WTC11 (cell line): Measurements from ENCODE around the gene IL5. TPM values are rescaled to one million over a fixed set of nuclear protein-coding genes. Genes with fewer than 3 reads are reported as not detected.

Experiments
- ATAC-seq: fragments of 200-7000 bp; cut with Tn5 transposase; 2 replicates; pipeline ENCODE4 v1.10.0; 2021; ENCODE audit warnings: mild to moderate bottlenecking, moderate library complexity
- CTCF ChIA-PET: fragments of 300-600 bp; sonication (Branson Sonifier 250); formaldehyde crosslinking; loops from one replicate; lab custom pipeline; 2021; ENCODE audit warnings: antibody characterized with exemption; lab: Charles Lee
- POLR2A ChIA-PET: fragments of 350-600 bp; sonication (Branson Sonifier 250); formaldehyde crosslinking; loops from one replicate; lab custom pipeline; 2021; ENCODE audit warnings: antibody characterized with exemption; lab: Charles Lee
- DNase-seq: peaks from one replicate; pipeline ENCODE4 v3.0.0; 2021; ENCODE audit warnings: low spot score
- H3K27ac Mint-ChIP-seq: 2 replicates; pipeline ENCODE4 v1.8.0; 2021; ENCODE audit warnings: mixed read lengths
- H3K27me3 Mint-ChIP-seq: 2 replicates; pipeline ENCODE4 v1.8.0; 2021; ENCODE audit warnings: low read depth, mild to moderate bottlenecking, moderate library complexity, mixed read lengths
- H3K36me3 Mint-ChIP-seq: 2 replicates; pipeline ENCODE4 v1.8.0; 2021; ENCODE audit warnings: mixed read lengths
- H3K4me1 Mint-ChIP-seq: 2 replicates; pipeline ENCODE4 v1.8.0; 2022; ENCODE audit warnings: mixed read lengths
- H3K4me3 Mint-ChIP-seq: 2 replicates; pipeline ENCODE4 v1.8.0; 2021; ENCODE audit warnings: mild to moderate bottlenecking, moderate library complexity, mixed read lengths
- H3K9me3 Mint-ChIP-seq: 2 replicates; pipeline ENCODE4 v1.8.0; 2021; ENCODE audit warnings: mixed read lengths
- CTCF ChIP-seq: fragments of 200-600 bp; IDR thresholded peaks from 2 replicates; pipeline ENCODE4 v1.8.0; 2022; ENCODE audit warnings: antibody characterized with exemption
- GABPB1 ChIP-seq: sonication (generic); formaldehyde crosslinking; IDR thresholded peaks from 2 replicates; pipeline ENCODE4 v1.8.1; 2023; ENCODE audit warnings: mild to moderate bottlenecking, missing genetic modification reagents
- HMGXB4 ChIP-seq: sonication (generic); formaldehyde crosslinking; IDR thresholded peaks from 2 replicates; pipeline ENCODE4 v1.8.1; 2023; ENCODE audit warnings: mild to moderate bottlenecking, moderate library complexity, missing genetic modification reagents
- JAZF1 ChIP-seq: fragments of 250-450 bp; sonication (Bioruptor Pico); IDR thresholded peaks from 2 replicates; pipeline ENCODE4 v1.9.0; 2021; ENCODE audit warnings: moderate library complexity, mild to moderate bottlenecking, inconsistent platforms
- MYBL2 ChIP-seq: sonication (generic); formaldehyde crosslinking; IDR thresholded peaks from 2 replicates; pipeline ENCODE4 v1.8.1; 2023; ENCODE audit warnings: mild to moderate bottlenecking, moderate library complexity, missing genetic modification reagents
- NR2C2 ChIP-seq: sonication (generic); formaldehyde crosslinking; IDR thresholded peaks from 2 replicates; pipeline ENCODE4 v1.8.0; 2022; ENCODE audit warnings: mild to moderate bottlenecking, missing genetic modification reagents
- PRDM15 ChIP-seq: sonication (generic); formaldehyde crosslinking; IDR thresholded peaks from 2 replicates; pipeline ENCODE4 v1.8.0; 2022; ENCODE audit warnings: missing genetic modification reagents
- RELA ChIP-seq: sonication (generic); formaldehyde crosslinking; IDR thresholded peaks from 2 replicates; pipeline ENCODE4 v1.8.1; 2022; ENCODE audit warnings: missing genetic modification reagents, mild to moderate bottlenecking, borderline replicate concordance
- TP53 ChIP-seq: sonication (generic); formaldehyde crosslinking; IDR thresholded peaks from 2 replicates; pipeline ENCODE4 v1.8.1; 2023; ENCODE audit warnings: mild to moderate bottlenecking, missing genetic modification reagents
- ZNF219 ChIP-seq: sonication (generic); formaldehyde crosslinking; IDR thresholded peaks from 2 replicates; pipeline ENCODE4 v1.8.0; 2023; ENCODE audit warnings: missing genetic modification reagents, mild to moderate bottlenecking, borderline replicate concordance
- ZNF423 ChIP-seq: fragments of 250-450 bp; sonication (Bioruptor Pico); IDR thresholded peaks from 2 replicates; pipeline ENCODE4 v2.1.2; 2022; ENCODE audit warnings: mild to moderate bottlenecking, moderate library complexity
- total RNA-seq: library from RNA; stranded (reverse); gene quantifications from 3 replicates; pipeline ENCODE4 v1.2.3, GENCODE V29; 2021
- TF ChIP-seq, protein P1 (sequence below): sonication (generic); formaldehyde crosslinking; IDR thresholded peaks from 2 replicates; pipeline ENCODE4 v1.8.0; 2022; ENCODE audit warnings: mild to moderate bottlenecking, missing genetic modification reagents
- TF ChIP-seq, protein P2 (sequence below): sonication (generic); formaldehyde crosslinking; IDR thresholded peaks from 2 replicates; pipeline ENCODE4 v1.8.1; 2023; ENCODE audit warnings: mild to moderate bottlenecking, missing genetic modification reagents

Gene IL5
- total RNA-seq, 1 experiment from 2014 or later, result not detected

GRCh38 chr5:132500931-132501628 lies 42.2 kb downstream of the IL5 start:
- ATAC-seq, result peak; percentile 20
- POLR2A ChIA-PET, result interaction anchor here (0.7 to 0.9 kb wide), 2 partner anchors 11 to 89 kb away, joined by 3 read pairs; no protein-coding TSS in a partner anchor
- TF ChIP-seq CTCF (peak; percentile 86), HMGXB4 (CRISPR knock-in tag) (peak; percentile 47; the same call in 1 of the 2 replicates), ZNF423 (peak; percentile 98), JAZF1 (no peak)
- TF ChIP-seq, protein P1, sequence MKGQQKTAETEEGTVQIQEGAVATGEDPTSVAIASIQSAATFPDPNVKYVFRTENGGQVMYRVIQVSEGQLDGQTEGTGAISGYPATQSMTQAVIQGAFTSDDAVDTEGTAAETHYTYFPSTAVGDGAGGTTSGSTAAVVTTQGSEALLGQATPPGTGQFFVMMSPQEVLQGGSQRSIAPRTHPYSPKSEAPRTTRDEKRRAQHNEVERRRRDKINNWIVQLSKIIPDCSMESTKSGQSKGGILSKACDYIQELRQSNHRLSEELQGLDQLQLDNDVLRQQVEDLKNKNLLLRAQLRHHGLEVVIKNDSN, result no peak
- TF ChIP-seq, all 79 proteins: peak for 3
- Mint-ChIP-seq H3K4me3 (no peak overlapping the region), H3K36me3 (no peaks in the 10 kb centered on the region), H3K4me1 (peaks cover 10% of the 10 kb centered on the region), H3K27me3 (no peaks in the 10 kb centered on the region; the same call in 1 of the 2 replicates), H3K27ac (peak overlapping the region; percentile 72; the same call in 1 of the 2 replicates), H3K9me3 (no peaks in the 10 kb centered on the region)
- CTCF ChIA-PET, result interaction anchor here (0.6 to 3.7 kb wide), 39 partner anchors 9 to 320 kb away, joined by 3 to 62 read pairs (median 6); partner anchors contain the start of genes IRF1 and SLC22A5
- peak; percentile 68 for DNase-seq

DNA sequence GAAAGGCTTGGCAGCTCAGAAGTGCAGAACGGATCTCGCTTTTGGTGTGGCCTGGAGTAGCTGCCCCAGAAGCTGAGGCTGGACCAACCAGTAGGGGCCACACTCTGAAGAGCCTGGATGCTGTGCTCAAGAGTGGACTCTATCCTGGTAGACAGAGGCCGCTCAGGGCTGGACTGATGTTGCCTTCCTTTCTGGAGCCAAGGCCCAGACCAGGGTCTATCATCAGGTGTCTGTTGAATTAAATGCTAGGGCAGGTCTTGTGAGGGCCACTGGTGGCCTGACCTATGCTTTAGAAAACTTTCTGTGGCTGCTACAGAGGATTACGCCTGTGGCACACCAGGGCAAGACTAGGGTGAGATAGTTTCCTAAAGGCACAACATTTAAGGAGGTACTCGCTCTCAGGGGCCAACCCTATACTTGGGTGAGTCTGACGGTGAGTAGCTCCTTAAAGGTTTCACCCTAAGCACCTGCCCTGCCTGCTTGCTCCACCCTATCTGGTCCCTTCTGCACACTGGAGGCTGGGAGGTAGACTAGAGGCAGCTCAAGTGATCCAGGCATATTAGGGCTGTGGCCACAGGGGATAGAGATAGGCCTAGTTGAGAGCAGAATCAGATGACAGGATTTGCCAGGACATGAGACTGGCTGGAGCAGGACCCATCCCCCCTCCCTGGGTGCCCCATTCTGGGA lies 42.9 kb downstream of the IL5 start:
- Mint-ChIP-seq H3K9me3 (no peaks in the 10 kb centered on the region), H3K4me3 (no peak overlapping the region), H3K27ac (no peak overlapping the region), H3K4me1 (peaks cover 9% of the 10 kb centered on the region), H3K27me3 (no peaks in the 10 kb centered on the region; the same call in 1 of the 2 replicates), H3K36me3 (no peaks in the 10 kb centered on the region)
- DNase-seq (no peak), ATAC-seq (no peak)
- no peak for TF ChIP-seq RELA
- TF ChIP-seq MYBL2 (CRISPR knock-in tag), result no peak
- no peak for TF ChIP-seq ZNF219 (CRISPR knock-in tag)
- TF ChIP-seq, protein P2, sequence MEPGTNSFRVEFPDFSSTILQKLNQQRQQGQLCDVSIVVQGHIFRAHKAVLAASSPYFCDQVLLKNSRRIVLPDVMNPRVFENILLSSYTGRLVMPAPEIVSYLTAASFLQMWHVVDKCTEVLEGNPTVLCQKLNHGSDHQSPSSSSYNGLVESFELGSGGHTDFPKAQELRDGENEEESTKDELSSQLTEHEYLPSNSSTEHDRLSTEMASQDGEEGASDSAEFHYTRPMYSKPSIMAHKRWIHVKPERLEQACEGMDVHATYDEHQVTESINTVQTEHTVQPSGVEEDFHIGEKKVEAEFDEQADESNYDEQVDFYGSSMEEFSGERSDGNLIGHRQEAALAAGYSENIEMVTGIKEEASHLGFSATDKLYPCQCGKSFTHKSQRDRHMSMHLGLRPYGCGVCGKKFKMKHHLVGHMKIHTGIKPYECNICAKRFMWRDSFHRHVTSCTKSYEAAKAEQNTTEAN (CRISPR knock-in tag), result no peak
- TF ChIP-seq GABPB1 (CRISPR knock-in tag), result no peak
- TF ChIP-seq TP53 (CRISPR knock-in tag), result no peak
- no peak for TF ChIP-seq NR2C2
- TF ChIP-seq PRDM15 (CRISPR knock-in tag), result no peak
- CTCF ChIA-PET, result interaction anchor here (0.6 to 3.7 kb wide), 38 partner anchors 9 to 319 kb away, joined by 3 to 62 read pairs (median 6); partner anchors contain the start of genes IRF1 and SLC22A5
- POLR2A ChIA-PET, result interaction anchor here (0.7 to 0.9 kb wide), 2 partner anchors 10 to 89 kb away, joined by 3 read pairs; no protein-coding TSS in a partner anchor
